WTC11 (cell line): ENCODE measurements around the gene RNF152. TPM values are rescaled to one million over a fixed set of nuclear protein-coding genes. Genes with fewer than 3 reads are reported as not detected.

Experiments
- ATAC-seq: fragments of 200-7000 bp; cut with Tn5 transposase; 2 replicates; pipeline ENCODE4 v1.10.0; 2021; ENCODE audit warnings: mild to moderate bottlenecking, moderate library complexity
- CTCF ChIA-PET: fragments of 300-600 bp; sonication (Branson Sonifier 250); formaldehyde crosslinking; loops from one replicate; lab custom pipeline; 2021; ENCODE audit warnings: antibody characterized with exemption; lab: Charles Lee
- POLR2A ChIA-PET: fragments of 350-600 bp; sonication (Branson Sonifier 250); formaldehyde crosslinking; loops from one replicate; lab custom pipeline; 2021; ENCODE audit warnings: antibody characterized with exemption; lab: Charles Lee
- DNase-seq: peaks from one replicate; pipeline ENCODE4 v3.0.0; 2021; ENCODE audit warnings: low spot score
- H3K27ac Mint-ChIP-seq: 2 replicates; pipeline ENCODE4 v1.8.0; 2021; ENCODE audit warnings: mixed read lengths
- H3K27me3 Mint-ChIP-seq: 2 replicates; pipeline ENCODE4 v1.8.0; 2021; ENCODE audit warnings: low read depth, mild to moderate bottlenecking, moderate library complexity, mixed read lengths
- H3K36me3 Mint-ChIP-seq: 2 replicates; pipeline ENCODE4 v1.8.0; 2021; ENCODE audit warnings: mixed read lengths
- H3K4me1 Mint-ChIP-seq: 2 replicates; pipeline ENCODE4 v1.8.0; 2022; ENCODE audit warnings: mixed read lengths
- H3K4me3 Mint-ChIP-seq: 2 replicates; pipeline ENCODE4 v1.8.0; 2021; ENCODE audit warnings: mild to moderate bottlenecking, moderate library complexity, mixed read lengths
- H3K9me3 Mint-ChIP-seq: 2 replicates; pipeline ENCODE4 v1.8.0; 2021; ENCODE audit warnings: mixed read lengths
- E2F1 ChIP-seq: sonication (generic); formaldehyde crosslinking; IDR thresholded peaks from 2 replicates; pipeline ENCODE4 v1.8.0; 2022; ENCODE audit warnings: mild to moderate bottlenecking, missing genetic modification reagents
- ELF4 ChIP-seq: sonication (generic); formaldehyde crosslinking; IDR thresholded peaks from 2 replicates; pipeline ENCODE4 v1.8.1; 2022; ENCODE audit warnings: low read depth, mild to moderate bottlenecking, moderate library complexity, missing genetic modification reagents
- ERG ChIP-seq: fragments of 250-450 bp; sonication (Bioruptor Pico); IDR thresholded peaks from 2 replicates; pipeline ENCODE4 v1.8.0; 2021; ENCODE audit warnings: mild to moderate bottlenecking
- ETV6 ChIP-seq: sonication (generic); formaldehyde crosslinking; IDR thresholded peaks from 2 replicates; pipeline ENCODE4 v1.8.1; 2022; ENCODE audit warnings: mild to moderate bottlenecking, missing genetic modification reagents
- FOXP1 ChIP-seq: sonication (generic); formaldehyde crosslinking; IDR thresholded peaks from 2 replicates; pipeline ENCODE4 v1.8.0; 2022; ENCODE audit warnings: missing genetic modification reagents, mild to moderate bottlenecking, moderate library complexity, borderline replicate concordance
- HMGA2 ChIP-seq: fragments of 250-450 bp; sonication (Bioruptor Pico); IDR thresholded peaks from 2 replicates; pipeline ENCODE4 v1.4.0; 2021; ENCODE audit warnings: mild to moderate bottlenecking, moderate library complexity
- IRF1 ChIP-seq: sonication (generic); formaldehyde crosslinking; IDR thresholded peaks from 2 replicates; pipeline ENCODE4 v1.8.0; 2023; ENCODE audit warnings: missing genetic modification reagents
- IRF2 ChIP-seq: sonication (generic); formaldehyde crosslinking; IDR thresholded peaks from 2 replicates; pipeline ENCODE4 v1.8.0; 2022; ENCODE audit warnings: low read depth, missing genetic modification reagents, borderline replicate concordance
- NFE2L1 ChIP-seq: sonication (generic); formaldehyde crosslinking; IDR thresholded peaks from 2 replicates; pipeline ENCODE4 v1.8.1; 2023; ENCODE audit warnings: missing genetic modification reagents
- STAT6 ChIP-seq: sonication (generic); formaldehyde crosslinking; conservative IDR thresholded peaks from 2 replicates; pipeline ENCODE4 v1.8.1; 2023; ENCODE audit warnings: mild to moderate bottlenecking, low read depth, missing genetic modification reagents, moderate library complexity
- TCF7 ChIP-seq: sonication (generic); formaldehyde crosslinking; IDR thresholded peaks from 2 replicates; pipeline ENCODE4 v1.8.0; 2022; ENCODE audit warnings: mild to moderate bottlenecking, low read depth, missing genetic modification reagents, moderate library complexity
- total RNA-seq: library from RNA; stranded (reverse); gene quantifications from 3 replicates; pipeline ENCODE4 v1.2.3, GENCODE V29; 2021
- TF ChIP-seq, protein P1 (sequence below): fragments of 200-600 bp; IDR thresholded peaks from 2 replicates; pipeline ENCODE4 v1.8.0; 2022; ENCODE audit warnings: antibody characterized with exemption
- TF ChIP-seq, protein P2 (sequence below): sonication (generic); formaldehyde crosslinking; IDR thresholded peaks from 2 replicates; pipeline ENCODE4 v1.8.0; 2023; ENCODE audit warnings: mild to moderate bottlenecking, missing genetic modification reagents

Gene RNF152
- total RNA-seq, 1 experiment from 2014 or later = 3.7 TPM

DNA sequence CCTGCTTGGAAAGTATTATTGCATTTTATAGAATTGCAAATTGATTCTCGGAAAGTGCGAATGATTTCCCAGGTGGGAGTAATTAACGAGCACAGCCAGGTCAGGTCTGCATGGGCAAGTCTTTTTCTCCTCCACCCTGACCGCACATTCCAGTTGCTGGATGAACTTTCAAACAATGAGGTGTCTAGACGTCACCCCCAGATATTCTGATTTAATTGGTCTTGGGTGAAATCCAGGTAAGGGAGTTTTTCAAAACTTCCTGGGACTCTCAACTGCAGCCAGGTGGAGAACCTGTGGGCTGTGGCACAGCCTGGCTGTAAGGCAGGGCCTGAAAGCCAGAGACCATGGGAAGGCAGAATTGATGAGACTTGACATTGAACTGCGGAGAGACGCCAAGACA lies 15.9 kb upstream of the RNF152 start:
- ChIA-PET CTCF (no interaction called here), POLR2A (no interaction called here)
- ATAC-seq (no peak), DNase-seq (no peak)
- TF ChIP-seq E2F1 (CRISPR knock-in tag) = no peak
- H3K36me3 Mint-ChIP-seq = no peaks in the 10 kb centered on the region
- H3K4me3 Mint-ChIP-seq = no peak overlapping the region
- no peak overlapping the region for H3K27ac Mint-ChIP-seq
- H3K9me3 Mint-ChIP-seq = no peaks in the 10 kb centered on the region
- peaks cover 10% of the 10 kb centered on the region for H3K4me1 Mint-ChIP-seq
- no peaks in the 10 kb centered on the region for H3K27me3 Mint-ChIP-seq

DNA sequence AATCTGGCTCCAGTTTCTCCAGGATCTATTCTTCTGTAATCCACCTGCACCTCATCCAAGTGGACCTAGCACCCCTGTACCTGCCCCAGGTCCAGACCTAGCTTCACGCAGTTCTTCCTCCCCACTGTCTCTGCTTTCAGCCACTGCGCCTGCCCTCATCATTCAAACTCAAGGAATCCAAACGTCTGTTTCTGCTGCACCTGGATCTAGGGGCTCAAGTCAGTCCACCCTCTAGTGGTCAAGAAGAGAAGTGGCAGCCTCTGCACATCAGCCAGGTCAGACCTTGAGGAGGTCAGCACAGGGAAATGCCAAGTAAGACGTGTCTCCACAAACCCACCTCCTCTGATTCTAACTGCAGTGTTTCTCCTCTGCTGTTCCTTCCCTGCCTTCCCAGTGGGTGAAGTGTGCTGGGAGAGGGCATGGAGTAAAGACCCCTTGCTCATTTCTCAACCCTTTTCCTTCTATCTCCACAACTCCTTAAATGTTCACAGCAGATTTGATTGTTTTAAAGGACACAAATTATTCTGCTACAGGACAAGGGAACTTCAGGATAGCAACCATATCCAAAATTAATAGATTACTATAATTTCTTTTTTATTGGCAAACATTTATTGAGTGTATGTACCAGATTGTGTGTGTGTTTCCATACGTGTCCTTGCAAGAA lies 8.6 kb upstream of the RNF152 start:
- CTCF ChIA-PET = interaction anchor here (1.0 to 2.3 kb wide), 4 partner anchors 8 to 319 kb away, joined by 3 to 8 read pairs (median 4); no protein-coding TSS in a partner anchor
- Mint-ChIP-seq H3K9me3 (no peaks in the 10 kb centered on the region), H3K36me3 (no peaks in the 10 kb centered on the region), H3K27ac (no peak overlapping the region), H3K27me3 (peaks cover 21% of the 10 kb centered on the region), H3K4me3 (no peak overlapping the region), H3K4me1 (peaks cover 8% of the 10 kb centered on the region)
- DNase-seq (peak; percentile 50), ATAC-seq (peak; percentile 99)
- TF ChIP-seq ETV6 (CRISPR knock-in tag) (no peak), IRF2 (CRISPR knock-in tag) (no peak), TCF7 (CRISPR knock-in tag) (no peak), IRF1 (CRISPR knock-in tag) (no peak), HMGA2 (CRISPR knock-in tag) (no peak), ERG (CRISPR knock-in tag) (no peak)
- TF ChIP-seq, protein P1, sequence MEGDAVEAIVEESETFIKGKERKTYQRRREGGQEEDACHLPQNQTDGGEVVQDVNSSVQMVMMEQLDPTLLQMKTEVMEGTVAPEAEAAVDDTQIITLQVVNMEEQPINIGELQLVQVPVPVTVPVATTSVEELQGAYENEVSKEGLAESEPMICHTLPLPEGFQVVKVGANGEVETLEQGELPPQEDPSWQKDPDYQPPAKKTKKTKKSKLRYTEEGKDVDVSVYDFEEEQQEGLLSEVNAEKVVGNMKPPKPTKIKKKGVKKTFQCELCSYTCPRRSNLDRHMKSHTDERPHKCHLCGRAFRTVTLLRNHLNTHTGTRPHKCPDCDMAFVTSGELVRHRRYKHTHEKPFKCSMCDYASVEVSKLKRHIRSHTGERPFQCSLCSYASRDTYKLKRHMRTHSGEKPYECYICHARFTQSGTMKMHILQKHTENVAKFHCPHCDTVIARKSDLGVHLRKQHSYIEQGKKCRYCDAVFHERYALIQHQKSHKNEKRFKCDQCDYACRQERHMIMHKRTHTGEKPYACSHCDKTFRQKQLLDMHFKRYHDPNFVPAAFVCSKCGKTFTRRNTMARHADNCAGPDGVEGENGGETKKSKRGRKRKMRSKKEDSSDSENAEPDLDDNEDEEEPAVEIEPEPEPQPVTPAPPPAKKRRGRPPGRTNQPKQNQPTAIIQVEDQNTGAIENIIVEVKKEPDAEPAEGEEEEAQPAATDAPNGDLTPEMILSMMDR = peak; percentile 97
- POLR2A ChIA-PET = no interaction called here

- POLR2A ChIA-PET = no interaction called here
- Mint-ChIP-seq H3K4me1 (peaks cover 8% of the 10 kb centered on the region), H3K27ac (no peak overlapping the region)
- ATAC-seq (no peak), DNase-seq (no peak)
- CTCF ChIA-PET = interaction anchor here (1.0 to 2.3 kb wide), 3 partner anchors 9 to 319 kb away, joined by 3 to 8 read pairs (median 3); no protein-coding TSS in a partner anchor
- TF ChIP-seq ELF4 (no peak), NFE2L1 (CRISPR knock-in tag) (0 out of 2 replicates have a peak, but pooled peaks have one; percentile 20)
- TF ChIP-seq, all 79 proteins: peak for 1
- Mint-ChIP-seq H3K4me3 (no peak overlapping the region), H3K36me3 (no peaks in the 10 kb centered on the region), H3K27me3 (peaks cover 29% of the 10 kb centered on the region), H3K9me3 (no peaks in the 10 kb centered on the region)
These were observed 7.9 kb upstream of the RNF152 start for GRCh38 chr18:61900504-61901281.

DNA sequence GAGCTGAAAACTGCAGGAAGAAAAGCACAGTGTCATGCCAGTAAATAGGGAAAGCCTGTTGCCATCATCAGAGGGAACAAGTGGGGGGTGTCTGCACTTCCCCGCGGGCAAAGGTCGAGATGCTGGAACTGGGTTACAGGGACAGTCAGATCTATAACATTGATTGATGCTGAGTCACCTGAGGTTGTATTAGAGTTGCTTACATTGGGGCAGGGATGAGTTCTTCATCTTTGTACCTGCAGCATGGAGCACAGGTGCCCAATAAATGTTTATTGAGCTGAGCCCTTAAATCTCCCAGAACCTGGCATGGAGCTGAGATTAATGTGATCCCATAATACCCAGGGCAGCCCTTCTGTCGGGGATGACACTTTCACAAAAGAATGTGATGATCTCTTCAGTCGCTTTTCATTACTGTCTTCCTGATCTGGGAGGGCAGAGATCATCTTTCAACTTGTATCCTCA lies 5.9 kb upstream of the RNF152 start:
- POLR2A ChIA-PET = no interaction called here
- ATAC-seq = no peak
- TF ChIP-seq, protein P2, sequence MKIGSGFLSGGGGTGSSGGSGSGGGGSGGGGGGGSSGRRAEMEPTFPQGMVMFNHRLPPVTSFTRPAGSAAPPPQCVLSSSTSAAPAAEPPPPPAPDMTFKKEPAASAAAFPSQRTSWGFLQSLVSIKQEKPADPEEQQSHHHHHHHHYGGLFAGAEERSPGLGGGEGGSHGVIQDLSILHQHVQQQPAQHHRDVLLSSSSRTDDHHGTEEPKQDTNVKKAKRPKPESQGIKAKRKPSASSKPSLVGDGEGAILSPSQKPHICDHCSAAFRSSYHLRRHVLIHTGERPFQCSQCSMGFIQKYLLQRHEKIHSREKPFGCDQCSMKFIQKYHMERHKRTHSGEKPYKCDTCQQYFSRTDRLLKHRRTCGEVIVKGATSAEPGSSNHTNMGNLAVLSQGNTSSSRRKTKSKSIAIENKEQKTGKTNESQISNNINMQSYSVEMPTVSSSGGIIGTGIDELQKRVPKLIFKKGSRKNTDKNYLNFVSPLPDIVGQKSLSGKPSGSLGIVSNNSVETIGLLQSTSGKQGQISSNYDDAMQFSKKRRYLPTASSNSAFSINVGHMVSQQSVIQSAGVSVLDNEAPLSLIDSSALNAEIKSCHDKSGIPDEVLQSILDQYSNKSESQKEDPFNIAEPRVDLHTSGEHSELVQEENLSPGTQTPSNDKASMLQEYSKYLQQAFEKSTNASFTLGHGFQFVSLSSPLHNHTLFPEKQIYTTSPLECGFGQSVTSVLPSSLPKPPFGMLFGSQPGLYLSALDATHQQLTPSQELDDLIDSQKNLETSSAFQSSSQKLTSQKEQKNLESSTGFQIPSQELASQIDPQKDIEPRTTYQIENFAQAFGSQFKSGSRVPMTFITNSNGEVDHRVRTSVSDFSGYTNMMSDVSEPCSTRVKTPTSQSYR (CRISPR knock-in tag) = no peak
- no peak for TF ChIP-seq FOXP1
- no peak for TF ChIP-seq STAT6 (CRISPR knock-in tag)
- no peak for TF ChIP-seq IRF1 (CRISPR knock-in tag)

More for the DNA sequence above, 5.9 kb upstream of the RNF152 start:
- Mint-ChIP-seq H3K36me3 (no peaks in the 10 kb centered on the region), H3K9me3 (no peaks in the 10 kb centered on the region), H3K4me3 (no peak overlapping the region), H3K27me3 (peaks cover 39% of the 10 kb centered on the region), H3K27ac (no peak overlapping the region), H3K4me1 (peaks cover 10% of the 10 kb centered on the region)
- no peak for DNase-seq
- CTCF ChIA-PET = interaction anchor here (1.3 kb wide), 1 partner anchor 261 kb away, joined by 3 read pairs; no protein-coding TSS in a partner anchor
